Esophagus squamous epithelium (tissue), 4 donors: ENCODE data around the gene BMP7.

Experiments
- CTCF ChIP-seq, 6 experiments: fragments of 450-650 bp in 4 of 6; fragments of 200-600 bp in 2 of 6; sonication (generic) in 2 of 6; IDR thresholded peaks; one replicate each; pipeline ENCODE4 v1.5.1; 2016 to 2019; ENCODE audit warnings: antibody characterized with exemption in 6 of 6, mild to moderate bottlenecking in 4 of 6, moderate library complexity in 4 of 6
- POLR2A ChIP-seq, 4 donors: fragments of 450-650 bp; IDR thresholded peaks; one replicate each; pipeline ENCODE4 v1.6.1; 2017; ENCODE audit warnings: antibody characterized with exemption in 4 of 4, mild to moderate bottlenecking in 4 of 4, moderate library complexity in 3 of 4

- TF ChIP-seq CTCF (IDR thresholded peaks at IDR 0.05), result no peak
- TF ChIP-seq POLR2A (IDR thresholded peaks at IDR 0.05), result no peak
These were observed 8.9 kb upstream of the BMP7 start for GRCh38 chr20:57275334-57275733.
